ENCODE results near the gene CPO.

CPO gene

DNA sequence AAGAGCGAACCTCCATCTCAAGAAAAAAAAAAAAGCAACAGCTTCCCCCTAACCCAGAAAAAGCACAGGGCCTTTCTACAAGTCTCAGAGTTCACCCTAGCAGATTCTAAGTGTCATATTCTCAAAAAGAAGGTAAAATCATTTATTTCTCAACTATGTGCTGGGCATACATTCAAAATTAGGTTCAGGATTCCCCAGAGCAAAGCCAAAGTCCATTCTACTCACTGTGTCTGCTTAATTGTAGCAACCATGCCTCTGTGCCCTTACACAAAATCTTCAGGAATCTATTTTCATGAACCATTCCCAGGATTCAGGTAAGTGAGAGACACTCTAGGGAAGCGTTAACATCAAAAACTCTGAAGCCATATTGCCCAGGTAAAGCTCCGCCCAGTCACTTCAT, 40.0 kb downstream of the CPO start:
- FAIRE-seq, result no peak
- no peak for TF ChIP-seq TAF1 (IDR thresholded peaks at IDR 0.05; ENCODE audit: borderline replicate concordance, low read depth, low read length)
- TF ChIP-seq POLR2AphosphoS5 (IDR thresholded peaks at IDR 0.05; ENCODE audit: low read depth, low read length), result no peak
- no peak for TF ChIP-seq POLR2A (IDR thresholded peaks at IDR 0.05; ENCODE audit: low read depth, low read length)
- no peak for DNase-seq (ENCODE audit: insufficient read length)

DNA sequence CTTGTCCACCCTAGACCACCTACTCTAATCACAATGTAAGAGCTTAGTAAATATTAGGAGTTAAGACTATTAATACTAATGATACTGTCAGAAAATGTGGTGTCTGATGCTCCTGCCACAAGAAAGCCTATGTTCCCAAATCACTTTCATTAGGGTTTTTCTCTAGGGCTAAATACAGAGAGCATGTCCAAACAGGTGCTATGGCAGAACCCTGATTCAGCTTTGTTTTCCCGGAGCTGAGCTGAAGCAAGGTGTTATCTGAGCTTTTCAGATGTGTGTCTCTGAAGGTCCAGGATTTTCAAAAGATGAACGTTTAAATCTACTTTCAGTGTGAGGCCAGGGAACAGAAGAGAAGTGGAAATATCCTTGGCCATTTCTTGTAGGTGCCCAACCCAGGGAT, 40.6 kb downstream of the CPO start:
- DNase-seq (ENCODE audit: insufficient read length) (no peak), FAIRE-seq (no peak)
- no peak for TF ChIP-seq TAF1 (IDR thresholded peaks at IDR 0.05; ENCODE audit: borderline replicate concordance, low read depth, low read length)
- no peak for TF ChIP-seq POLR2AphosphoS5 (IDR thresholded peaks at IDR 0.05; ENCODE audit: low read depth, low read length)
- no peak for TF ChIP-seq POLR2A (IDR thresholded peaks at IDR 0.05; ENCODE audit: low read depth, low read length)

DNA sequence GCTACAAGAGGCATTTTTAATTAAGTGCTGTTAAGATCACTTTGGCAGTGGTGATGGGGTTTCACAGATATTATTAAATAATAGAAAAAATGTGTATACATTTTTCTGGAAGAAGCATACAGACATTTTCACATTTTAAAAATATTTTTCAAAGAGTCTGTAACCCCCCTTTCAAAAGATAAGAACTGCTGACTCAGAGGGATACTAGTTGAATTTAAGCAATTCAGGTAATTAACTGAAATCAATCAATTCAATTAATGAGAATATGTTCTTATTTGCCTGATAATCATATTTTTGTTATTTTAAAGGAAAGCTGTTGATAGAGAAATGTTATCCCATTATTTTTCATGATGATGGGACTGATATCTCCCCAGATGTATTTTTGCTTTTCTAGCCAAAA, 41.1 kb downstream of the CPO start:
- DNase-seq (ENCODE audit: insufficient read length), result no peak
- FAIRE-seq, result no peak
- TF ChIP-seq TAF1 (IDR thresholded peaks at IDR 0.05; ENCODE audit: borderline replicate concordance, low read depth, low read length) (no peak), POLR2AphosphoS5 (IDR thresholded peaks at IDR 0.05; ENCODE audit: low read depth, low read length) (no peak), POLR2A (IDR thresholded peaks at IDR 0.05; ENCODE audit: low read depth, low read length) (no peak)

DNA sequence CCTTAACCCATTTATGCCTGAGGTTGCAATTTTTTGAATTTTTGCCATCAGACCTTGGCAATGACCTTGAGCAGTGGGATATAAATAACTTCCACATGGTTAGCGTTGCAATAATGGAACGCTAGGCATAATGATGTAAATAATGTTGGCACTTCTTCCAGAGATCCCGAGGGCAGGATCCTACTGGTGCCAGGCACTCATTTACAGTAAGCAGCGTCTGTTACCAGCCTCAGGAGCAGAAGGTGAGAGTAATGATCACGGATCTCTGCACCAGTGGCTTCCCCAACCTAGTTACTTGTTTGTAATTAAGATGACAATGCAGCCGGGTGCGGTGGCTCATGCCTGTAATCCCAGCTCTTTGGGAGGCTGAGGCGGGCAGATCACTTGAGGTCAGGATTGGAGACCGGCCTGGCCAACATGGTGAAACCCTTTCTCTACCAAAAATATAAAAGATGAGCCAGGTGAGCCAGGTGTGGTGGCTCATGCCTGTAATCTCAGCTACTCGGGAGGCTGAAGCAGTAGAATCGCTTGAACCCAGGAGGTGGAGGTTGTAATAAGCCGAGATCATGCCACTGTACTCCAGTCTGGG, 41.9 kb downstream of the CPO start:
- TF ChIP-seq POLR2AphosphoS5 (IDR thresholded peaks at IDR 0.05; ENCODE audit: low read depth, low read length) (no peak), POLR2A (IDR thresholded peaks at IDR 0.05; ENCODE audit: low read depth, low read length) (no peak), TAF1 (IDR thresholded peaks at IDR 0.05; ENCODE audit: borderline replicate concordance, low read depth, low read length) (no peak)
- no peak for DNase-seq (ENCODE audit: insufficient read length)
- no peak for FAIRE-seq

DNA sequence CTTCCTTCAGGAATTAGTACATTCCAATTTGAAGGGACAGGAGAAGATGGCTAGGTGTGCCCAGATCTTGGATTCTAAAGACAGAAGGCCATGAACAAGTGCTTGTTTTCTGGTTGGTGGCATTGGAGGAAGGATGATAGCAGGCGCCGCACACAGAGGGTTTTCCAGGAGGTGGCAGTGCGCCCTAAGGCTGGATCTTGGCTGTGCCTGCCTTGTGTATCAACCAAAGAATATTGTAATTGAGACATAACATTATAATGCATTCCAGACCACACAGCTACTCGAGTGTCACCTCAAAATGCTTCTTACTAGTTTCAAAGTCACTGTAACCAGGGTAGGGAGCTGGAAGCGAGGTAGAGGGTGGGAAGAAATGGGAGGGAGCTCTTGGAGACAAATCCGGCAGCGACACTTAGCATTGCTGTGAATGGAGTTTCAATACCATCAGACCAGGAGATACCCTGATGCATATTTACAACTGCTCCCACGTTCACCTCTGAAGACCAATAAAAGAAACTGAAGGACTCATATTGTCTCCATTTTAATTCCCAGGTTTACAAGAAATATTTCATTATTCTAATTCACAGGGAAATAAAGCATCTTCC, 42.5 kb downstream of the CPO start:
- no peak for FAIRE-seq
- no peak for DNase-seq (ENCODE audit: insufficient read length)
- TF ChIP-seq POLR2AphosphoS5 (IDR thresholded peaks at IDR 0.05; ENCODE audit: low read depth, low read length) (no peak), POLR2A (IDR thresholded peaks at IDR 0.05; ENCODE audit: low read depth, low read length) (no peak), TAF1 (IDR thresholded peaks at IDR 0.05; ENCODE audit: borderline replicate concordance, low read depth, low read length) (no peak)

DNA sequence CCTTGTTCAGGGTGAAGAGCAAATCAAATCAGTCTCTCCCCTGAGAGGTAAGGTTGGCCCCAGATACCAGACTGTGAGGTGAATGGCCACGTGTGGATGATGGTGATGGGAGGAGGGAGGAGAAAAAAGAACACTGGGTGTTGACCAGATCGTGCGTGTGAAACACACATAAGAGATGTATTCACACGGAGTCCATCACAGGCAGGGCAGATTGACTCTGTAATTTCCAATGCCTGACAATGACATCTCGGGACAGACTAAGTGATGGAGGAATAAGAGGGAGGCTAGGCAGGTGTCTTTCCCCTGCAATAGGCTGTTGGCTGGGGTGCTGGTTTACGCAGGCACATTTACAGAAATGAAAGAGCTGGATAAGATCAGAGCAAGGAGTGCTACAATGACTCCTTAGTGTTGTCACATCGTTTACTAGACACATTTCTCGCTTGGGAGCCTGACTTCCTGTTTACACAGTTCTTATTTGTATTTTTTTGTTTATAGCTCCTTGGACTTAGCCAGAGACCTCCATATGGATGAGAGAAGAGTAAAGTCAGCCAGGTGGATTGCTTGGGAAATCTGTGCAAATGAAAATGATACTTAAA, 43.1 kb downstream of the CPO start:
- FAIRE-seq, result no peak
- no peak for DNase-seq (ENCODE audit: insufficient read length)
- TF ChIP-seq TAF1 (IDR thresholded peaks at IDR 0.05; ENCODE audit: borderline replicate concordance, low read depth, low read length) (no peak), POLR2A (IDR thresholded peaks at IDR 0.05; ENCODE audit: low read depth, low read length) (no peak), POLR2AphosphoS5 (IDR thresholded peaks at IDR 0.05; ENCODE audit: low read depth, low read length) (no peak)

- FAIRE-seq, result no peak
- DNase-seq (ENCODE audit: insufficient read length), result no peak
- TF ChIP-seq POLR2A (IDR thresholded peaks at IDR 0.05; ENCODE audit: low read depth, low read length), result no peak
- no peak for TF ChIP-seq POLR2AphosphoS5 (IDR thresholded peaks at IDR 0.05; ENCODE audit: low read depth, low read length)
- no peak for TF ChIP-seq TAF1 (IDR thresholded peaks at IDR 0.05; ENCODE audit: borderline replicate concordance, low read depth, low read length)
These were observed 44.0 kb downstream of the CPO start for GRCh38 chr2:206983161-206983859.

- no peak for FAIRE-seq
- DNase-seq (ENCODE audit: insufficient read length), result no peak
- TF ChIP-seq POLR2A (IDR thresholded peaks at IDR 0.05; ENCODE audit: low read depth, low read length) (no peak), TAF1 (IDR thresholded peaks at IDR 0.05; ENCODE audit: borderline replicate concordance, low read depth, low read length) (no peak)
These were observed 44.9 kb downstream of the CPO start for GRCh38 chr2:206984206-206984605.

- FAIRE-seq, result no peak
- no peak for TF ChIP-seq TAF1 (IDR thresholded peaks at IDR 0.05; ENCODE audit: borderline replicate concordance, low read depth, low read length)
- TF ChIP-seq POLR2AphosphoS5 (IDR thresholded peaks at IDR 0.05; ENCODE audit: low read depth, low read length), result no peak
- TF ChIP-seq POLR2A (IDR thresholded peaks at IDR 0.05; ENCODE audit: low read depth, low read length), result no peak
These were observed 47.6 kb downstream of the CPO start for GRCh38 chr2:206986943-206987342.

DNA sequence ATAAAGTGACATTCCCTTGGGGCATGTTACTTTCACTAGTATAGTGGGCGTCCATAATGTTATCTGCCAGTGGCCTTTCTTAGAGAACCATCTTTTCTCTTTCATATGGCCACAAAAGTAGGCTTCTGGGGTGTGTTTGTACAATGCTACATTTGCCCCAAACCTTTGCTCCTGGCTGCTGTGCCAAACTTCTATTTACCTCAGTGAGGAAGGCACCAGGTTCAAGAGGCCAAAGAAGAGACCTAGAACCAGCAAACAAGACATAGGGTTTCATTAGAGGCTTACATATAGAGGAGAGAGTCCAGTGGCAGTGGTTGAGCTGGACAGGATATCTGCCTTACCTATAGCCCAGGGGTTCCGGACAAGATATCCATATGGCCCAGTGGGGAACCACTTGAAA, 48.5 kb downstream of the CPO start:
- DNase-seq (ENCODE audit: insufficient read length) (no peak), FAIRE-seq (no peak)
- TF ChIP-seq TAF1 (IDR thresholded peaks at IDR 0.05; ENCODE audit: borderline replicate concordance, low read depth, low read length), result no peak
- no peak for TF ChIP-seq POLR2A (IDR thresholded peaks at IDR 0.05; ENCODE audit: low read depth, low read length)
- no peak for TF ChIP-seq POLR2AphosphoS5 (IDR thresholded peaks at IDR 0.05; ENCODE audit: low read depth, low read length)

More at GRCh38 chr2:206986943-206987342, 47.6 kb downstream of the CPO start:
- DNase-seq (ENCODE audit: insufficient read length), result no peak

DNA sequence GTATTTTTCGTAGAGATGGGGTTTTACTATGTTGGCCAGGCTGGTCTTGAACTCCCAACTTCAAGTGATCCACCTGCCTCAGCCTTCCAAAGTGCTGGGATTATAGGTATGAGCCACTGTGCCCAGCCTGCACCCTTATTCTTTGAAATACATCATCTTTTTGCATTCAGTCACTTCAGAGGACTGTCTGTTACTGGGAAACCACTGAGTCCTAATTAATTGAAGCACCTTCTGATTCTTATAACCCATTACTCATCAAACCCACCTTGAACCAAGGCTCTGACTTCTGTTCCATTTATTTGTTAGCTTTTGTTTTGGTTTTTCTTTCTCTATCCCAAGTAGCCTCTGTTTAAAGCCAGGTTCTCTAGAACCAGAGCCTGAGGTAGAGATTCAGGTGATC, 49.6 kb downstream of the CPO start:
- DNase-seq (ENCODE audit: insufficient read length), result no peak
- FAIRE-seq, result no peak
- TF ChIP-seq POLR2A (IDR thresholded peaks at IDR 0.05; ENCODE audit: low read depth, low read length) (no peak), POLR2AphosphoS5 (IDR thresholded peaks at IDR 0.05; ENCODE audit: low read depth, low read length) (no peak), TAF1 (IDR thresholded peaks at IDR 0.05; ENCODE audit: borderline replicate concordance, low read depth, low read length) (no peak)
